DOHH2 (cell line): ENCODE data around the gene TCHHL1.

Experiments
- EZH2phosphoT487 ChIP-seq: fragments of 200-600 bp; sonication (generic); IDR thresholded peaks from 2 replicates; pipeline ENCODE4 v1.6.1; 2017; ENCODE audit warnings: borderline replicate concordance, mild to moderate bottlenecking, antibody characterized with exemption, low read length, moderate library complexity, mixed read lengths
- TF ChIP-seq, protein P1 (sequence below): fragments of 200-600 bp; sonication (generic); IDR thresholded peaks from one replicate; pipeline ENCODE4 v1.5.1; 2014; ENCODE audit warnings: antibody characterized with exemption, mild to moderate bottlenecking, low read depth, low read length; ENCODE audit not compliant: poor library complexity, severe bottlenecking

DNA sequence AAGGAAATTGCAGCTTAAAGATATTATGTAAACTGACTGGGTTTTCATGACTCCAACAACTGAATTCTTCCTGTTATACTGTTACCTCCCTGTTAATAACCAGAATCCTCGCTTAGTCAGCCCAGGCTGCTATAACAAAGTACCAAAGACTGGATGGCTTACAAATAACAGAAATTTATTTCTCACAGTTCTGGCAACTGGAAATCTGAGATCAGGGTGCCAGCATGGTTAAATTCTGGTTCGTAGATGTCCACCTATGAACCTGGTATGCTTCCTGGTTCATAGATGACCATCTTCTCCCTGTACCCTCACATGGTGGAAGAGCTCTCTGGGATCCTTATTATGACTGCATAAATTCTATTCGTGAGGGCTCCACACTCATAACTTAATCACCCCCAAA, 8.1 kb upstream of the TCHHL1 start:
- TF ChIP-seq, protein P1, sequence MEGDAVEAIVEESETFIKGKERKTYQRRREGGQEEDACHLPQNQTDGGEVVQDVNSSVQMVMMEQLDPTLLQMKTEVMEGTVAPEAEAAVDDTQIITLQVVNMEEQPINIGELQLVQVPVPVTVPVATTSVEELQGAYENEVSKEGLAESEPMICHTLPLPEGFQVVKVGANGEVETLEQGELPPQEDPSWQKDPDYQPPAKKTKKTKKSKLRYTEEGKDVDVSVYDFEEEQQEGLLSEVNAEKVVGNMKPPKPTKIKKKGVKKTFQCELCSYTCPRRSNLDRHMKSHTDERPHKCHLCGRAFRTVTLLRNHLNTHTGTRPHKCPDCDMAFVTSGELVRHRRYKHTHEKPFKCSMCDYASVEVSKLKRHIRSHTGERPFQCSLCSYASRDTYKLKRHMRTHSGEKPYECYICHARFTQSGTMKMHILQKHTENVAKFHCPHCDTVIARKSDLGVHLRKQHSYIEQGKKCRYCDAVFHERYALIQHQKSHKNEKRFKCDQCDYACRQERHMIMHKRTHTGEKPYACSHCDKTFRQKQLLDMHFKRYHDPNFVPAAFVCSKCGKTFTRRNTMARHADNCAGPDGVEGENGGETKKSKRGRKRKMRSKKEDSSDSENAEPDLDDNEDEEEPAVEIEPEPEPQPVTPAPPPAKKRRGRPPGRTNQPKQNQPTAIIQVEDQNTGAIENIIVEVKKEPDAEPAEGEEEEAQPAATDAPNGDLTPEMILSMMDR: no peak
- TF ChIP-seq EZH2phosphoT487: no peak
